ENCODE measurements around the gene KRTAP9-7. TPM values are rescaled to one million over a fixed set of nuclear protein-coding genes. Genes with fewer than 3 reads are reported as not detected.

KRTAP9-7 gene
- total and polyA plus RNA-seq, 2 of the 4 experiments (the other 2 are of a cell fraction), result not detected

DNA sequence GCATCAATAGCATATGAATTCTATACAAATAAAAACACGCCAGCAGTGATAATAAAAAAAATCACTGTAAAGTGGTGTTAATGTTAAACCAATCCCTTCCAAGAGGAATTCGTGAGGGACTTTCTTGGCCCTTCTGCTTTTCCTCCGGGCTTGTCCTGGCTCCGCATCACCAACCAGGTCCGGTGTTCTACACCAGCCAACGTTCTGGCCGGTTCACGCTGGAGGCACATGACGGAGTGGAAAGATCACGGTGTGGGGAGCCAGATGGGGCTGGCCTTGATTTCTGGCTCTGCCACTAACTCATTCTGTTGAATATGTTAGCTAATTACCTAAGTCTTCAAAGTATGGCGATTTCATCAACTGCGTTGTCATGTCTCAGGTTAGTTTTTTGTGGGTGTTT lies 28.6 kb downstream of the KRTAP9-7 start:
- no peak overlapping the region for H3K4me3 ChIP-seq (ENCODE audit: insufficient read depth, low read depth, low read length)
- H4K91ac ChIP-seq (ENCODE audit: insufficient read depth, low read depth, low read length), result no peak overlapping the region
- H3K27me3 ChIP-seq (ENCODE audit: control insufficient read depth, insufficient read depth, low read length), result peaks cover 3% of the 10 kb centered on the region
- intact Hi-C loops (cut with micrococcal nuclease), result no loop called here
- no peak overlapping the region for H2AK9ac ChIP-seq (replicated peaks; ENCODE audit: low read depth, low read length, poor library complexity)
- in situ Hi-C loops (cut with MboI; ENCODE audit: low sequenced_read_pairs), result no loop called here
- BruUV-seq (replicated peaks), result no TSS peak
- H4K20me1 ChIP-seq (ENCODE audit: insufficient read depth, low read length), result no peaks in the 10 kb centered on the region
- H2BK15ac ChIP-seq (ENCODE audit: low read depth, low read length), result no peak overlapping the region
- no peak overlapping the region for H3K18ac ChIP-seq (ENCODE audit: low read depth, low read length)
- no peak overlapping the region for H2BK20ac ChIP-seq (ENCODE audit: low read depth, low read length)
- H3K27ac ChIP-seq (ENCODE audit: insufficient read depth, low read length), result no peak overlapping the region
- ChIA-PET CTCF (no interaction called here), POLR2A (ENCODE audit: unreplicated experiment) (no interaction called here)
- no CpG with 5 or more reads among the region's 12 CpGs for WGBS, 2 experiments (ENCODE audit: extremely low coverage in 2 of 2, insufficient read length in 1 of 2)
- no peak overlapping the region for H3K4ac ChIP-seq (ENCODE audit: low read depth, low read length)
- no peak overlapping the region for H4K8ac ChIP-seq (ENCODE audit: low read depth in 2 of 2, low read length in 2 of 2)
- no peaks in the 10 kb centered on the region for H3K9me3 ChIP-seq (ENCODE audit: control insufficient read depth, insufficient read depth, low read length)
- H3K23ac ChIP-seq (ENCODE audit: low read depth, low read length), result no peak overlapping the region
- dilution Hi-C loops (cut with HindIII; ENCODE audit: low sequenced_read_pairs, unreplicated experiment), result no loop called here
- H3K9ac ChIP-seq (ENCODE audit: low read depth, low read length), result no peak overlapping the region
- H3K9me1 ChIP-seq (ENCODE audit: insufficient read depth, low read length), result peaks cover 5% of the 10 kb centered on the region; the same call in 1 of the 2 replicates
- TF ChIP-seq, protein P1, sequence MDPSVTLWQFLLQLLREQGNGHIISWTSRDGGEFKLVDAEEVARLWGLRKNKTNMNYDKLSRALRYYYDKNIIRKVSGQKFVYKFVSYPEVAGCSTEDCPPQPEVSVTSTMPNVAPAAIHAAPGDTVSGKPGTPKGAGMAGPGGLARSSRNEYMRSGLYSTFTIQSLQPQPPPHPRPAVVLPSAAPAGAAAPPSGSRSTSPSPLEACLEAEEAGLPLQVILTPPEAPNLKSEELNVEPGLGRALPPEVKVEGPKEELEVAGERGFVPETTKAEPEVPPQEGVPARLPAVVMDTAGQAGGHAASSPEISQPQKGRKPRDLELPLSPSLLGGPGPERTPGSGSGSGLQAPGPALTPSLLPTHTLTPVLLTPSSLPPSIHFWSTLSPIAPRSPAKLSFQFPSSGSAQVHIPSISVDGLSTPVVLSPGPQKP (IDR thresholded peaks at IDR 0.05; ENCODE audit: borderline replicate concordance, low read depth, low read length), result no peak
- no peak for TF ChIP-seq BHLHE40 (IDR thresholded peaks at IDR 0.05; ENCODE audit: low read depth, low read length)
- no peak for TF ChIP-seq CEBPB (IDR thresholded peaks at IDR 0.05; ENCODE audit: low read depth, low read length)
- no peak for TF ChIP-seq RFX5 (IDR thresholded peaks at IDR 0.05; ENCODE audit: low read depth, low read length)
- no peak for TF ChIP-seq FOS (IDR thresholded peaks at IDR 0.05; ENCODE audit: low read depth, low read length)
- TF ChIP-seq, protein P2, sequence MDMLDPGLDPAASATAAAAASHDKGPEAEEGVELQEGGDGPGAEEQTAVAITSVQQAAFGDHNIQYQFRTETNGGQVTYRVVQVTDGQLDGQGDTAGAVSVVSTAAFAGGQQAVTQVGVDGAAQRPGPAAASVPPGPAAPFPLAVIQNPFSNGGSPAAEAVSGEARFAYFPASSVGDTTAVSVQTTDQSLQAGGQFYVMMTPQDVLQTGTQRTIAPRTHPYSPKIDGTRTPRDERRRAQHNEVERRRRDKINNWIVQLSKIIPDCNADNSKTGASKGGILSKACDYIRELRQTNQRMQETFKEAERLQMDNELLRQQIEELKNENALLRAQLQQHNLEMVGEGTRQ (IDR thresholded peaks at IDR 0.05; ENCODE audit: low read depth, low read length), result no peak
- H3K4me2 ChIP-seq (ENCODE audit: low read depth, low read length), result no peak overlapping the region
- no peak overlapping the region for H2AK5ac ChIP-seq (ENCODE audit: low read depth, low read length)
- no peak for ATAC-seq (ENCODE audit: low read depth)
- H3K56ac ChIP-seq (ENCODE audit: extremely low read depth, insufficient read depth, low read length), result no peak overlapping the region
- H3K14ac ChIP-seq (replicated peaks; ENCODE audit: low read depth, low read length), result no peak overlapping the region
- H3K4me1 ChIP-seq (ENCODE audit: control insufficient read depth, insufficient read depth, low read length), result no peaks in the 10 kb centered on the region
- no peaks in the 10 kb centered on the region for H3K36me3 ChIP-seq (ENCODE audit: control insufficient read depth, insufficient read depth, low read length)
- no peak overlapping the region for H2AFZ ChIP-seq (replicated peaks; ENCODE audit: low read length, poor library complexity)
- H4K5ac ChIP-seq (ENCODE audit: low read depth, low read length), result no peak overlapping the region
- H3K79me1 ChIP-seq (ENCODE audit: low read depth in 1 of 2, low read length in 2 of 2), result no peaks in the 10 kb centered on the region
- no peak for DNase-seq
- H2BK5ac ChIP-seq (ENCODE audit: low read depth, low read length, poor library complexity, severe bottlenecking), result no peak overlapping the region
- H2BK120ac ChIP-seq (ENCODE audit: low read depth, low read length), result no peak overlapping the region
